Keratinocyte (primary cell): ENCODE data around the gene TIGD4. TPM values are rescaled to one million over a fixed set of nuclear protein-coding genes. Genes with fewer than 3 reads are reported as not detected.
A peak's percentile ranks its signal among the peaks of the same experiment; 100 is the strongest.

ENCODE experiments used
- DNase-seq: peaks from one replicate; pipeline ENCODE4 v3.0.0-alpha.2; 2011; ENCODE audit warnings: low read depth, missing footprints, low spot score
- FAIRE-seq: peaks from 2 replicates; lab custom pipeline; 2011; peaks lifted over from hg19 to GRCh38; lab: Jason Lieb, UNC
- H2AFZ ChIP-seq: 2 replicates; pipeline ENCODE4 v1.6.0; 2012; ENCODE audit warnings: low read length, control low read depth, inconsistent platforms; ENCODE audit not compliant: control insufficient read depth
- H3K27ac ChIP-seq: 2 replicates; pipeline ENCODE4 v1.5.1; 2011; ENCODE audit warnings: low read length; ENCODE audit not compliant: control insufficient read depth, insufficient read depth
- H3K27me3 ChIP-seq: 3 replicates; pipeline ENCODE4 v1.6.0; 2011; ENCODE audit warnings: low read length; ENCODE audit not compliant: control insufficient read depth, insufficient read depth; ENCODE audit errors: extremely low read depth
- H3K36me3 ChIP-seq, 2 experiments: 2 replicates in 1 of 2; 3 replicates in 1 of 2; pipeline ENCODE4 v1.5.1; 2011; ENCODE audit warnings: low read length in 2 of 2, mild to moderate bottlenecking in 1 of 2; ENCODE audit not compliant: control insufficient read depth in 2 of 2, insufficient read depth in 2 of 2; ENCODE audit errors: extremely low read depth in 1 of 2
- H3K4me1 ChIP-seq: 3 replicates; pipeline ENCODE4 v1.5.1; 2011; ENCODE audit warnings: low read length; ENCODE audit not compliant: control insufficient read depth, insufficient read depth; ENCODE audit errors: extremely low read depth
- H3K4me2 ChIP-seq: 3 replicates; pipeline ENCODE4 v1.6.0; 2011; ENCODE audit warnings: low read depth, low read length; ENCODE audit not compliant: control insufficient read depth, insufficient read depth; ENCODE audit errors: extremely low read depth
- H3K4me3 ChIP-seq, 3 experiments: fragments of 200-600 bp in 1 of 3; sonication (generic) in 1 of 3; 2 replicates in 2 of 3; 3 replicates in 1 of 3; pipeline ENCODE4 v1.5.1; 2011 to 2016; ENCODE audit warnings: low read length in 3 of 3, mild to moderate bottlenecking in 3 of 3, control low read depth in 2 of 3, inconsistent platforms in 1 of 3, low read depth in 1 of 3, mixed read lengths in 1 of 3, mixed run types in 1 of 3, moderate library complexity in 1 of 3; ENCODE audit not compliant: control insufficient read depth in 2 of 3, insufficient read depth in 2 of 3; ENCODE audit errors: extremely low read depth in 1 of 3
- H3K79me2 ChIP-seq: 2 replicates; pipeline ENCODE4 v1.6.0; 2012; ENCODE audit warnings: low read length; ENCODE audit not compliant: control insufficient read depth, insufficient read depth
- H3K9ac ChIP-seq: 3 replicates; pipeline ENCODE4 v1.6.0; 2011; ENCODE audit warnings: low read length; ENCODE audit not compliant: control insufficient read depth, insufficient read depth; ENCODE audit errors: extremely low read depth
- H3K9me1 ChIP-seq: 3 replicates; pipeline ENCODE4 v1.6.0; 2011; ENCODE audit warnings: low read length; ENCODE audit not compliant: control insufficient read depth, insufficient read depth; ENCODE audit errors: extremely low read depth
- H3K9me3 ChIP-seq: 2 replicates; pipeline ENCODE4 v1.5.1; 2012; ENCODE audit warnings: low read depth, low read length; ENCODE audit not compliant: control insufficient read depth
- H4K20me1 ChIP-seq: 3 replicates; pipeline ENCODE4 v1.6.0; 2011; ENCODE audit warnings: low read length; ENCODE audit not compliant: control insufficient read depth, insufficient read depth; ENCODE audit errors: extremely low read depth
- CTCF ChIP-seq, 3 experiments: IDR thresholded peaks in 1 of 3; conservative IDR thresholded peaks in 1 of 3; optimal IDR thresholded peaks in 1 of 3; 2 replicates in 2 of 3; 3 replicates in 1 of 3; pipeline versions ENCODE3 to v1.5.1; 2011; ENCODE audit warnings: low read length in 3 of 3, mild to moderate bottlenecking in 3 of 3, moderate library complexity in 2 of 3, control low read depth in 1 of 3, inconsistent platforms in 1 of 3; ENCODE audit not compliant: insufficient read depth in 2 of 3; ENCODE audit errors: extremely low read depth in 1 of 3
- EZH2 ChIP-seq: IDR thresholded peaks from one replicate; pipeline ENCODE4 v1.6.1; 2012; ENCODE audit warnings: inconsistent platforms, mild to moderate bottlenecking, low read length, moderate library complexity
- dilution Hi-C: fragments of 300-500 bp; cut with MboI; formaldehyde crosslinking; loops from one replicate; pipeline ENCODE4 v1.7.0; 2020; ENCODE audit warnings: low sequenced_read_pairs; ENCODE audit not compliant: extremely low pct_ligation_motif_present
- polyA plus RNA-seq, 5 experiments: library from polyadenylated mRNA; depleted of rRNA in 3 of 5; stranded (reverse) in 3 of 5; stranded (forward) in 1 of 5; unstranded in 1 of 5; fragments of >200 nt; gene quantifications; 1 replicate in 1 of 5; 2 replicates in 3 of 5; 3 replicates in 1 of 5; pipeline versions ENCODE4 v1.2.1 to v1.2.3, GENCODE V29; 2011 to 2012; ENCODE audit warnings: missing spikeins in 2 of 5, low read depth in 1 of 5, low replicate concordance in 1 of 5

Gene TIGD4
- polyA plus RNA-seq, 1 donor (not counting 4 experiments of a cell fraction or from before 2014, with no cell fraction given) = 0.21 TPM

- FAIRE-seq (peak; percentile 84), DNase-seq (no peak)
- TF ChIP-seq CTCF (optimal IDR thresholded peaks at IDR 0.05 in 1 of 3, IDR thresholded peaks at IDR 0.05 in 1 of 3, conservative IDR thresholded peaks at IDR 0.05 in 1 of 3; ENCODE audit: extremely low read depth in 1 of 3, insufficient read depth in 2 of 3, low read length in 3 of 3) = no peak
- TF ChIP-seq EZH2 = no peak
- no peaks in the 10 kb centered on the region for H3K27me3 ChIP-seq
- dilution Hi-C loops = no loop called here
- peaks cover 15% of the 10 kb centered on the region for H3K4me1 ChIP-seq
- H3K4me2 ChIP-seq = peak overlapping the region; percentile 83
- H3K79me2 ChIP-seq = no peaks in the 10 kb centered on the region
- H3K36me3 ChIP-seq = no peaks in the 10 kb centered on the region
- H3K9me1 ChIP-seq = no peaks in the 10 kb centered on the region
- H3K4me3 ChIP-seq = peak overlapping the region; percentile 17 to 41 (median 41)
- H3K27ac ChIP-seq = peak overlapping the region; percentile 75
- peak overlapping the region; percentile 71 for H3K9ac ChIP-seq
- H2AFZ ChIP-seq = peak overlapping the region; percentile 93
- H4K20me1 ChIP-seq = no peaks in the 10 kb centered on the region
- H3K9me3 ChIP-seq = peaks cover 3% of the 10 kb centered on the region
These were observed 59.6 kb downstream of the TIGD4 start for GRCh38 chr4:152719801-152720556.

Other genes with a start within 250 kb of the TIGD4 start
- 27.0 to 39.6 TPM (median 35.4 TPM) in 3 replicates for gene FBXW7, start 243.6 kb downstream of the TIGD4 start, polyA plus RNA-seq
- 41.9 to 106 TPM (median 52.5 TPM) in 3 replicates for gene TMEM154, start 99.7 kb downstream of the TIGD4 start, polyA plus RNA-seq
- gene ARFIP1, start 224 bp upstream of the TIGD4 start, polyA plus RNA-seq = 23.5 to 44.4 TPM (median 28.2 TPM) in 3 replicates
- gene FHDC1, start 156.6 kb upstream of the TIGD4 start, polyA plus RNA-seq = 0.96 to 2.1 TPM (median 1.6 TPM) in 3 replicates